Measurements from ENCODE around the gene HUWE1. TPM values are rescaled to one million over a fixed set of nuclear protein-coding genes. Genes with fewer than 3 reads are reported as not detected.

HUWE1 gene
- polyA plus RNA-seq, 2 of the 4 experiments (the other 2 are of a cell fraction): 55.7 to 120 TPM

DNA sequence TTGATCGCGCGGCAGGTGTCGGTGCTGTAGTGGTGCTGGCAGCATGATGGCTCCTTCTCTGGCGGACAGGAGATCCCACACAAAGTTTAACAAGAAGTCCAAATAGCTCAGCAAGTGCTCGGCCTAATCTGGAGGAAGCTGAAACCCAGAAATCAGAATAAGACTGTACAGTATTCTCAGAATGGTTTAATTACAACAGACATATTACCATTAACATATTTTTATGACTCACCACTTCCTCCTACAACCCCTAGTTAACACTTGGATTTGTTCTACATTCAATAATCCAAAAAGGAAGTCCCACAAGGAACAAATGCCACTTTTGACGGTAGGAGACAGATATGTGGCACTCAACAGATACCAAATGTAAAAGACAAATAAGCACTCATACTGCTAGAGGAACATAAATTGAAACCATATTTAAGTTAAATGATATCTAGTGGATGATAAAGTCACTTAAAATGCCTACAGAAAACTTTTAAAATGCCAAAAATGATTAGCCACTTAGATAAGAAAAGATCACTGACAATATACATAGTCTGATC is 91.2 kb downstream of the HUWE1 start (continued):
- TF ChIP-seq, protein P1, sequence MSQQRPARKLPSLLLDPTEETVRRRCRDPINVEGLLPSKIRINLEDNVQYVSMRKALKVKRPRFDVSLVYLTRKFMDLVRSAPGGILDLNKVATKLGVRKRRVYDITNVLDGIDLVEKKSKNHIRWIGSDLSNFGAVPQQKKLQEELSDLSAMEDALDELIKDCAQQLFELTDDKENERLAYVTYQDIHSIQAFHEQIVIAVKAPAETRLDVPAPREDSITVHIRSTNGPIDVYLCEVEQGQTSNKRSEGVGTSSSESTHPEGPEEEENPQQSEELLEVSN (IDR thresholded peaks at IDR 0.05; ENCODE audit: borderline replicate concordance, low read depth): no peak
- TF ChIP-seq KDM5A (IDR thresholded peaks at IDR 0.05): no peak
- no peak for TF ChIP-seq CHD4 (IDR thresholded peaks at IDR 0.05; ENCODE audit: borderline replicate concordance)
- TF ChIP-seq, protein P2, sequence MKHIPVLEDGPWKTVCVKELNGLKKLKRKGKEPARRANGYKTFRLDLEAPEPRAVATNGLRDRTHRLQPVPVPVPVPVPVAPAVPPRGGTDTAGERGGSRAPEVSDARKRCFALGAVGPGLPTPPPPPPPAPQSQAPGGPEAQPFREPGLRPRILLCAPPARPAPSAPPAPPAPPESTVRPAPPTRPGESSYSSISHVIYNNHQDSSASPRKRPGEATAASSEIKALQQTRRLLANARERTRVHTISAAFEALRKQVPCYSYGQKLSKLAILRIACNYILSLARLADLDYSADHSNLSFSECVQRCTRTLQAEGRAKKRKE (CRISPR knock-in tag; IDR thresholded peaks at IDR 0.05; ENCODE audit: low read depth): no peak
- TF ChIP-seq FOSB (CRISPR knock-in tag; IDR thresholded peaks at IDR 0.05): no peak
- no peak for TF ChIP-seq ZFP36 (IDR thresholded peaks at IDR 0.05; ENCODE audit: borderline replicate concordance, partially characterized antibody)
- TF ChIP-seq RCOR1 (IDR thresholded peaks at IDR 0.05; ENCODE audit: low read depth, low read length): no peak
- TF ChIP-seq, protein P3, sequence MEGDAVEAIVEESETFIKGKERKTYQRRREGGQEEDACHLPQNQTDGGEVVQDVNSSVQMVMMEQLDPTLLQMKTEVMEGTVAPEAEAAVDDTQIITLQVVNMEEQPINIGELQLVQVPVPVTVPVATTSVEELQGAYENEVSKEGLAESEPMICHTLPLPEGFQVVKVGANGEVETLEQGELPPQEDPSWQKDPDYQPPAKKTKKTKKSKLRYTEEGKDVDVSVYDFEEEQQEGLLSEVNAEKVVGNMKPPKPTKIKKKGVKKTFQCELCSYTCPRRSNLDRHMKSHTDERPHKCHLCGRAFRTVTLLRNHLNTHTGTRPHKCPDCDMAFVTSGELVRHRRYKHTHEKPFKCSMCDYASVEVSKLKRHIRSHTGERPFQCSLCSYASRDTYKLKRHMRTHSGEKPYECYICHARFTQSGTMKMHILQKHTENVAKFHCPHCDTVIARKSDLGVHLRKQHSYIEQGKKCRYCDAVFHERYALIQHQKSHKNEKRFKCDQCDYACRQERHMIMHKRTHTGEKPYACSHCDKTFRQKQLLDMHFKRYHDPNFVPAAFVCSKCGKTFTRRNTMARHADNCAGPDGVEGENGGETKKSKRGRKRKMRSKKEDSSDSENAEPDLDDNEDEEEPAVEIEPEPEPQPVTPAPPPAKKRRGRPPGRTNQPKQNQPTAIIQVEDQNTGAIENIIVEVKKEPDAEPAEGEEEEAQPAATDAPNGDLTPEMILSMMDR (IDR thresholded peaks at IDR 0.05): no peak
- TF ChIP-seq HOXA7 (CRISPR knock-in tag; IDR thresholded peaks at IDR 0.05): no peak

DNA sequence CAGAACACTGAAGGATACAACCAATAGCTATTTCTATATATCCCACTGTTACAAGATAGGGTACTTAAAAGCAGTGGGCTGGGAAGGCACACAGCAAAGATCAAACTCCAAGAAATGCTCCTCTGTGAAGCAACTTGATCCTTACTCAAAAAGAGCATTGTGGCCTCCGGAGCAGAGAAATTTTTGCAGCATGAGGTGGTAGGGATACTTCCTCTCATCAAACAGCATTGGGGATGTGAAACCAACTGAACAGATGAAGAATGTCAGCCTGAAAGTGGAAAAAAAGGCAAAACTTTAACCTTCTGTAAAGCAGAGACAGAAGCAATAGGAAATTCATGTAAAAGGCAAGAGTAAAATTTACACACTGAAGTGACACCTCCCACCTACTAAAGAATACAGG is 92.2 kb downstream of the HUWE1 start:
- WGBS (ENCODE audit: missing lambda C conversion rate): 60% methylated on average over 1 of the region's 1 CpG
- no peak overlapping the region for H3K4me3 ChIP-seq
- H3K4me1 ChIP-seq: no peaks in the 10 kb centered on the region
- ATAC-seq (no peak), FAIRE-seq (no peak), DNase-seq (ENCODE audit: low read depth in 1 of 2, low spot score in 1 of 2) (no peak)
- no peak overlapping the region for H3K27ac ChIP-seq
- no peaks in the 10 kb centered on the region for H3K9me3 ChIP-seq
- ChIA-PET POLR2A (no interaction called here), CTCF (no interaction called here)
- TF ChIP-seq, protein P4, sequence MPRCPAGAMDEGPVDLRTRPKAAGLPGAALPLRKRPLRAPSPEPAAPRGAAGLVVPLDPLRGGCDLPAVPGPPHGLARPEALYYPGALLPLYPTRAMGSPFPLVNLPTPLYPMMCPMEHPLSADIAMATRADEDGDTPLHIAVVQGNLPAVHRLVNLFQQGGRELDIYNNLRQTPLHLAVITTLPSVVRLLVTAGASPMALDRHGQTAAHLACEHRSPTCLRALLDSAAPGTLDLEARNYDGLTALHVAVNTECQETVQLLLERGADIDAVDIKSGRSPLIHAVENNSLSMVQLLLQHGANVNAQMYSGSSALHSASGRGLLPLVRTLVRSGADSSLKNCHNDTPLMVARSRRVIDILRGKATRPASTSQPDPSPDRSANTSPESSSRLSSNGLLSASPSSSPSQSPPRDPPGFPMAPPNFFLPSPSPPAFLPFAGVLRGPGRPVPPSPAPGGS (IDR thresholded peaks at IDR 0.05): no peak
- TF ChIP-seq TP53 (CRISPR knock-in tag; IDR thresholded peaks at IDR 0.05): no peak
- TF ChIP-seq, protein P5, sequence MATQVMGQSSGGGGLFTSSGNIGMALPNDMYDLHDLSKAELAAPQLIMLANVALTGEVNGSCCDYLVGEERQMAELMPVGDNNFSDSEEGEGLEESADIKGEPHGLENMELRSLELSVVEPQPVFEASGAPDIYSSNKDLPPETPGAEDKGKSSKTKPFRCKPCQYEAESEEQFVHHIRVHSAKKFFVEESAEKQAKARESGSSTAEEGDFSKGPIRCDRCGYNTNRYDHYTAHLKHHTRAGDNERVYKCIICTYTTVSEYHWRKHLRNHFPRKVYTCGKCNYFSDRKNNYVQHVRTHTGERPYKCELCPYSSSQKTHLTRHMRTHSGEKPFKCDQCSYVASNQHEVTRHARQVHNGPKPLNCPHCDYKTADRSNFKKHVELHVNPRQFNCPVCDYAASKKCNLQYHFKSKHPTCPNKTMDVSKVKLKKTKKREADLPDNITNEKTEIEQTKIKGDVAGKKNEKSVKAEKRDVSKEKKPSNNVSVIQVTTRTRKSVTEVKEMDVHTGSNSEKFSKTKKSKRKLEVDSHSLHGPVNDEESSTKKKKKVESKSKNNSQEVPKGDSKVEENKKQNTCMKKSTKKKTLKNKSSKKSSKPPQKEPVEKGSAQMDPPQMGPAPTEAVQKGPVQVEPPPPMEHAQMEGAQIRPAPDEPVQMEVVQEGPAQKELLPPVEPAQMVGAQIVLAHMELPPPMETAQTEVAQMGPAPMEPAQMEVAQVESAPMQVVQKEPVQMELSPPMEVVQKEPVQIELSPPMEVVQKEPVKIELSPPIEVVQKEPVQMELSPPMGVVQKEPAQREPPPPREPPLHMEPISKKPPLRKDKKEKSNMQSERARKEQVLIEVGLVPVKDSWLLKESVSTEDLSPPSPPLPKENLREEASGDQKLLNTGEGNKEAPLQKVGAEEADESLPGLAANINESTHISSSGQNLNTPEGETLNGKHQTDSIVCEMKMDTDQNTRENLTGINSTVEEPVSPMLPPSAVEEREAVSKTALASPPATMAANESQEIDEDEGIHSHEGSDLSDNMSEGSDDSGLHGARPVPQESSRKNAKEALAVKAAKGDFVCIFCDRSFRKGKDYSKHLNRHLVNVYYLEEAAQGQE (IDR thresholded peaks at IDR 0.05): no peak
- no peak for TF ChIP-seq EP300 (IDR thresholded peaks at IDR 0.05)
- no peak for TF ChIP-seq NFE2L2 (conservative IDR thresholded peaks at IDR 0.05; ENCODE audit: low read length)
- no peak for TF ChIP-seq CHD2 (IDR thresholded peaks at IDR 0.05; ENCODE audit: low read length, partially characterized antibody)
- TF ChIP-seq, protein P6, sequence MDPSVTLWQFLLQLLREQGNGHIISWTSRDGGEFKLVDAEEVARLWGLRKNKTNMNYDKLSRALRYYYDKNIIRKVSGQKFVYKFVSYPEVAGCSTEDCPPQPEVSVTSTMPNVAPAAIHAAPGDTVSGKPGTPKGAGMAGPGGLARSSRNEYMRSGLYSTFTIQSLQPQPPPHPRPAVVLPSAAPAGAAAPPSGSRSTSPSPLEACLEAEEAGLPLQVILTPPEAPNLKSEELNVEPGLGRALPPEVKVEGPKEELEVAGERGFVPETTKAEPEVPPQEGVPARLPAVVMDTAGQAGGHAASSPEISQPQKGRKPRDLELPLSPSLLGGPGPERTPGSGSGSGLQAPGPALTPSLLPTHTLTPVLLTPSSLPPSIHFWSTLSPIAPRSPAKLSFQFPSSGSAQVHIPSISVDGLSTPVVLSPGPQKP (IDR thresholded peaks at IDR 0.05; ENCODE audit: low read depth, low read length): no peak
- TF ChIP-seq HDAC2 (IDR thresholded peaks at IDR 0.05): no peak
- no peak for TF ChIP-seq HEYL (CRISPR knock-in tag; IDR thresholded peaks at IDR 0.05)
- TF ChIP-seq, protein P7, sequence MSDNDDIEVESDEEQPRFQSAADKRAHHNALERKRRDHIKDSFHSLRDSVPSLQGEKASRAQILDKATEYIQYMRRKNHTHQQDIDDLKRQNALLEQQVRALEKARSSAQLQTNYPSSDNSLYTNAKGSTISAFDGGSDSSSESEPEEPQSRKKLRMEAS (IDR thresholded peaks at IDR 0.05): no peak
- TF ChIP-seq, protein P3 (IDR thresholded peaks at IDR 0.05): no peak
- no peak for TF ChIP-seq BHLHE40 (IDR thresholded peaks at IDR 0.05; ENCODE audit: low read depth, low read length)
- no peak for TF ChIP-seq NR3C1 (IDR thresholded peaks at IDR 0.05)
- no peak for TF ChIP-seq POLR2AphosphoS2 (conservative IDR thresholded peaks at IDR 0.05; ENCODE audit: low read length)
- TF ChIP-seq ZFP36 (IDR thresholded peaks at IDR 0.05; ENCODE audit: borderline replicate concordance, partially characterized antibody): no peak
- TF ChIP-seq KDM1A (IDR thresholded peaks at IDR 0.05; ENCODE audit: low read depth): no peak
- H3K4me2 ChIP-seq: no peak overlapping the region
